ENCODE data around the gene IL4R. TPM values are rescaled to one million over a fixed set of nuclear protein-coding genes. Genes with fewer than 3 reads are reported as not detected.

IL4R gene
- total RNA-seq, 4 donors from 2014 or later, result 22.3 to 35.0 (median 25.1) TPM

- peak in 1 of 2 donors; percentile 90 for DNase-seq (ENCODE audit: low spot score in 2 of 2)
- TF ChIP-seq POLR2A (IDR thresholded peaks at IDR 0.05), result no peak
- no peak for TF ChIP-seq CTCF (IDR thresholded peaks at IDR 0.05)
These were observed 41.8 kb downstream of the IL4R start for GRCh38 chr16:27355610-27356009.

GRCh38 chr16:27356794-27357193, 43.0 kb downstream of the IL4R start:
- intact Hi-C loops (cut with DNase I; ENCODE audit: low total_unique reads), result no loop called here

More at GRCh38 chr16:27355610-27356009, 41.8 kb downstream of the IL4R start:
- 83 to 86% methylated on average over 12 of the region's 12 CpGs for WGBS, 2 donors
- H3K4me3 ChIP-seq (ENCODE audit: low read depth, poor library complexity, severe bottlenecking), result no peak overlapping the region
- intact Hi-C loops (cut with DNase I; ENCODE audit: low total_unique reads), result no loop called here

GRCh38 chr16:27359051-27359450, 45.3 kb downstream of the IL4R start:
- TF ChIP-seq CTCF (IDR thresholded peaks at IDR 0.05) (no peak), POLR2A (IDR thresholded peaks at IDR 0.05) (no peak)
- H3K4me3 ChIP-seq (ENCODE audit: low read depth, poor library complexity, severe bottlenecking), result no peak overlapping the region
- no peak for DNase-seq (ENCODE audit: low spot score in 2 of 2)
- intact Hi-C loops (cut with DNase I; ENCODE audit: low total_unique reads), result no loop called here
- WGBS, 2 donors, result 90 to 94% methylated on average over 4 of the region's 4 CpGs

More at GRCh38 chr16:27356794-27357193, 43.0 kb downstream of the IL4R start:
- TF ChIP-seq POLR2A (IDR thresholded peaks at IDR 0.05) (no peak), CTCF (IDR thresholded peaks at IDR 0.05) (no peak)
- H3K4me3 ChIP-seq (ENCODE audit: low read depth, poor library complexity, severe bottlenecking), result no peak overlapping the region
- 88 to 89% methylated on average over 4 of the region's 4 CpGs for WGBS, 2 donors
- no peak for DNase-seq (ENCODE audit: low spot score in 2 of 2)

- TF ChIP-seq POLR2A (IDR thresholded peaks at IDR 0.05) (no peak), CTCF (IDR thresholded peaks at IDR 0.05) (no peak)
- DNase-seq (ENCODE audit: low spot score in 2 of 2), result no peak
- intact Hi-C loops (cut with DNase I; ENCODE audit: low total_unique reads), result no loop called here
- no peak overlapping the region for H3K4me3 ChIP-seq (ENCODE audit: low read depth, poor library complexity, severe bottlenecking)
- WGBS, 2 donors, result 79 to 83% methylated on average over 6 of the region's 6 CpGs
These were observed 45.8 kb downstream of the IL4R start for GRCh38 chr16:27359615-27360014.

- intact Hi-C loops (cut with DNase I; ENCODE audit: low total_unique reads), result no loop called here
- whole genome bisulfite sequencing, 2 donors, result 90 to 92% methylated on average over 3 of the region's 3 CpGs
- no peak for DNase-seq (ENCODE audit: low spot score in 2 of 2)
- TF ChIP-seq CTCF (IDR thresholded peaks at IDR 0.05) (no peak), POLR2A (IDR thresholded peaks at IDR 0.05) (no peak)
- H3K4me3 ChIP-seq (ENCODE audit: low read depth, poor library complexity, severe bottlenecking), result no peak overlapping the region
These were observed 48.2 kb downstream of the IL4R start for GRCh38 chr16:27361987-27362386.

- intact Hi-C loops (cut with DNase I; ENCODE audit: low total_unique reads), result no loop called here
- 58 to 73% methylated on average over 13 to 14 of the region's 16 CpGs for WGBS, 2 donors
- TF ChIP-seq CTCF (IDR thresholded peaks at IDR 0.05), result no peak
- TF ChIP-seq POLR2A (IDR thresholded peaks at IDR 0.05), result no peak
- no peak overlapping the region for H3K4me3 ChIP-seq (ENCODE audit: low read depth, poor library complexity, severe bottlenecking)
- no peak for DNase-seq (ENCODE audit: low spot score in 2 of 2)
These were observed 48.9 kb downstream of the IL4R start for GRCh38 chr16:27362570-27363245.
